Activated gamma-delta T cell treated with anti-CD3 and anti-CD28 coated beads, Interleukin-2, amount 50 U/mL, for 16 hours (primary cell): Measurements from ENCODE around the gene CTPS1.

Experiments
- DNase-seq: peaks from one replicate; pipeline ENCODE4 v3.0.0-alpha.2; 2020; ENCODE audit warnings: low read depth

The CTPS1 gene, protein sequence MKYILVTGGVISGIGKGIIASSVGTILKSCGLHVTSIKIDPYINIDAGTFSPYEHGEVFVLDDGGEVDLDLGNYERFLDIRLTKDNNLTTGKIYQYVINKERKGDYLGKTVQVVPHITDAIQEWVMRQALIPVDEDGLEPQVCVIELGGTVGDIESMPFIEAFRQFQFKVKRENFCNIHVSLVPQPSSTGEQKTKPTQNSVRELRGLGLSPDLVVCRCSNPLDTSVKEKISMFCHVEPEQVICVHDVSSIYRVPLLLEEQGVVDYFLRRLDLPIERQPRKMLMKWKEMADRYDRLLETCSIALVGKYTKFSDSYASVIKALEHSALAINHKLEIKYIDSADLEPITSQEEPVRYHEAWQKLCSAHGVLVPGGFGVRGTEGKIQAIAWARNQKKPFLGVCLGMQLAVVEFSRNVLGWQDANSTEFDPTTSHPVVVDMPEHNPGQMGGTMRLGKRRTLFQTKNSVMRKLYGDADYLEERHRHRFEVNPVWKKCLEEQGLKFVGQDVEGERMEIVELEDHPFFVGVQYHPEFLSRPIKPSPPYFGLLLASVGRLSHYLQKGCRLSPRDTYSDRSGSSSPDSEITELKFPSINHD

GRCh38 chr1:40979241-40980067 lies at the start of gene CTPS1:
TSS of gene CTPS1 (plus strand) at chr1:40979696. CDS start at chr1:40983291, 3,595 bp downstream.
- peak; percentile 93 for DNase-seq

GRCh38 chr1:40930174-40930964 lies 49.1 kb upstream of the CTPS1 start:
- no peak for DNase-seq

GRCh38 chr1:40931601-40932000 lies 47.9 kb upstream of the CTPS1 start:
- no peak for DNase-seq

DNA sequence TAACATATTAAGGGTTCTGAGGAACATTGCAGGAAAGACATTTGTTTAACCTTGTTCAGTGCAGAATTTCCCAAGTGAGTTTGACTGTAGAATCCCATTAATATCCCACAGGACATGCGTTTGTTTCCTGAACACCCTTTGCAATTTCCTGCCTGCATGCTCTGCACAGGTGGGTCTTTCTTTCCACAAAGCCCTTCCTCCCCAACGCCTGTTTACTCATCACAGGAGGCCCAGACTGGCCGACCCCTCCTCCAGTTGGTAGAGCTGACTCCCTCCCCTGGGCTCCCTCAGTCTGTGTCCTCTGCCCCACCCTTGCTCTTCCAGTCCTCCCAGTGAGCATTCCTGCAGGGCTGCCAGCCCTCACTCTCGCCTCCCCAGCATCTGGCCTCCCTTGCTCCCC lies 47.5 kb upstream of the CTPS1 start:
- DNase-seq, result no peak

DNA sequence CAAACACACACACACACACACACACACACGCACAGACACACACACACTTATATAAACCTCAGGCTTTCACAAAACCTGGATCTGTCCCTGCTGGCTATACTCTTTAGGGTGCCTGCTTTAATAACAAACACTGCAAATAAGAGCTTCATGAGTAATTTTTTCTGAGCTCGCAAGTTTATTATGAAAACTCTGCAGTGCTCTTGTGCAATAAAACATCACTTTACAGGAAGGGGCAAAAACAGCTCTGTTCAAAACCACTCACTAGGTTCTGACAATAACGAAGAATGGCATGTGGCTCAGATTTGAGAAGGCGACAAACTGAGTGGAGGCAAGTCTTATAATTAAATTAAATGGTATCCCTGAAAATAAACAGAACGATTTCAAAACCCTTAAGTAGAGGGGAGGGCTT lies 42.6 kb upstream of the CTPS1 start:
- no peak for DNase-seq

DNA sequence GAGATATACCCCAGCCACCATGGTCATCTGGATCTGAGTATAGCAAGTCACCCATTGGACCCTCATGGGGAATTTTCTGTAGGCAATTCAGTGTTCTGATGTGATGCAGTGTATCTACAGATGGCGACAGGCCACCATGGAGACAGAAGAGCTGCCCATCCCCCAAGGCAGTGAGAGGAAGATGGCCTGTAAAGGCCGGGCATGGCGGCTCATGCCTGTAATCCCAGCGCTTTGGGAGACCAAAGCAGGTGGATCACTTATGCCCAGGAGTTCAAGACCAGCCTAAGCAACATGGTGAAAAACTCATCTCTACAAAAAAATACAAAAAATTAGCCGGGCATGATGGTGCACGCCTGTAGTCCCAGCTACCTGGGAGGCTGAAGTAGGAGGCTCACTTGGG lies 41.1 kb upstream of the CTPS1 start:
- DNase-seq, result no peak

DNA sequence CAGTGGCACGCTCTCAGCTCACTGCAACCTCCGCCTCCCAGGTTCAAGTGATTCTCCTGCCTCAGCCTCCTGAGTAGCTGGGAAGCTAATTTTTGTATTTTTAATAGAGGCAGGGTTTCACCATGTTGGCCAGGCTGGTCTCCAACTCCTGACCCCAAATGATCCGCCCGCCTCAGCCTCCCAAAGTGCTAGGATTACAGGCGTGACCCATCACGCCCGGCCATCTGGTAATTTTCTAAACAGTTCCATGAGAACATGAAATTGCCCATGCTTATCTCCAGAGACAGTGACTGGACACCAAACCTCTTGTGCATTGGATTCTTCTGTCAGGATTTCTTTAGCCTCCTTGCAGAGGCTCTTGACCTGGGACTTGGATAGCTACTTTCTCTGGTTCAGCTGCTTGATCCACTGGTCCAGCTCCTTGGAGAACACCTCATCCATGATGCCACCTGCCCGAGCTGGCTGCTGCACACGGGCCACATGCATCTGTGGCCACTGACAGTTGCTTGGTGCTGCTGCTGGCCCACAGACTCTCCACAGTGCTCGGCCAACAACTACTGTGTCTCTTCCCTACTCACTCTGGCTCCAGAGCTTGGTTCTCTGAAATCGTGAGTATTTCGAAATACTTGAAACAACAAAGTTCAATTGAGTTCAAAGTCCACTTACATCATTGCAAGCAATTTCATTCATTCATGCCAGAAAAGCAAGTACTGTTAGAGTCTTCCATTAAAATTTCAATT lies 40.0 kb upstream of the CTPS1 start:
- no peak for DNase-seq

DNA sequence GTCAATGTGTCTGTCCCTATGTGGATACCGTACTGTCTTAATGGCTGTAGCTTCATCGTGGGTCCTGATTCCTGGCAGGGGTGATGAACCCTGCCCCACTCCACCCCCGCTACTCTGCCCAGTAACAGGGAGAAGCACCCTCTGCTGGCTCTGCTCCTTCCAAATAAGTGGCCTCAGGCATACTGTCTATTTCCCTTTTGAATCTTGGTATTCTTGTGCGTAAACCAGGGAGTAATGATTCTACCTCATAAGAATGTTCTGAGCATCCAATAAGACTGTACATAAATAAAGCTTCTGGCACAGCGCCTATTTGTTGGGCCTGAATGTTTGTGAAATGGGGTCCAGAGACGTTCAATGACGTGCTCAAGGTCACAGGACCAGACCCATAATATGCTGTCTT lies 35.2 kb upstream of the CTPS1 start:
- DNase-seq, result no peak

GRCh38 chr1:40944841-40945430 lies 34.6 kb upstream of the CTPS1 start:
- DNase-seq, result no peak

DNA sequence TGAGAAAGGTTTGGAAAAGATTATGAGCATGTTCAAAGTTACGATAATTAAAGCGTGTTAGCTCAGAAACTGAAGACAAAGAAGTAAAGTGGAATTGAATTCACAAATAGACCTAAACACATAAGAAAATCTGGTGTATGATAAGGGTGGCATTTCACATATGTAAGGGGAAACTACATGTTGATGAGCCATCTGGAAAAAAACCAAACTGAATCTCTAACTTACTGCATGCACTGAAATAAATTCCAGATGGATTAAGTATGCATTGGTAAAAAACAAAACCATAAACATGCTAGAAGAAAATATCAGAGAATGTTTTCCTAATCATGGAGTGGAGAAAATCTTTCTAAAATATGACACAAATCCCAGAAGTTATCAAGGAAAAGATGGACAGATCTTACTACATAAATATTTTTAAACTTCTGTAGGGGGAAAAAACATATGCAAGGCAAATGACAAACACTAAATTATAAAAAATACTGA lies 34.0 kb upstream of the CTPS1 start:
- DNase-seq, result no peak

- peak; percentile 35 for DNase-seq
Measured at GRCh38 chr1:40948741-40949443, 30.6 kb upstream of the CTPS1 start.

- DNase-seq, result no peak
Measured at GRCh38 chr1:40949563-40949962, 29.9 kb upstream of the CTPS1 start.

GRCh38 chr1:40951943-40952743 lies 27.4 kb upstream of the CTPS1 start:
- DNase-seq, result peak; percentile 39

GRCh38 chr1:40952744-40953315 lies 26.7 kb upstream of the CTPS1 start:
- no peak for DNase-seq

DNA sequence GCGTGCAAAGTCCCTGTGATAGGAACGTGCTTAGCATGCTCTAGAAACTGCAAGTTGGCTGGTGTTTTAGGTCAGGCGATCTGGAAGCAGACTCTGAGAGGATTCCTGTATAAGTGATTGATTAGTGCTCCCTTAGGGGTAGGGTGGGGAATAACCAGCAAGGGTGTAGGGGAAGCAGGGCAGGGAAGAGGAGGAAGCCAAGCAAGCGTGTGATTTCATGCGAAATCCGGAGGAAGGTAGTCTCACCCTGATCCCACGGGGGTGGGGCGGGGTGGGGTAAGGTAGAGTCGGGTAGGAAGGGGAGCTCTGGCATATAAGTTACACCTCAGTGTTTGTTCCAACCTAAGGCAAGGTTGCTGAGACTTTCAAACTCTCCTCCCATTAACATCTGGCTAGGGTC lies 24.9 kb upstream of the CTPS1 start:
- no peak for DNase-seq

- no peak for DNase-seq
Measured at GRCh38 chr1:40955266-40955665, 24.2 kb upstream of the CTPS1 start.

GRCh38 chr1:40956407-40956806 lies 23.1 kb upstream of the CTPS1 start:
- no peak for DNase-seq

- DNase-seq, result no peak
Measured at GRCh38 chr1:40958210-40958609, 21.3 kb upstream of the CTPS1 start.

GRCh38 chr1:40965531-40965930 lies 14.0 kb upstream of the CTPS1 start:
- no peak for DNase-seq
